ENCODE measurements around the gene SEPTIN8.

- TF ChIP-seq CTCF (conservative IDR thresholded peaks at IDR 0.05; ENCODE audit: low read length) (no peak), EZH2phosphoT487 (IDR thresholded peaks at IDR 0.05; ENCODE audit: borderline replicate concordance, low read depth, low read length) (no peak)
Measured at GRCh38 chr5:132750471-132751230, 26.4 kb downstream of the SEPTIN8 start.
